ENCODE results near the gene TICAM2. TPM values are rescaled to one million over a fixed set of nuclear protein-coding genes. Genes with fewer than 3 reads are reported as not detected.

The TICAM2 gene
- total and polyA plus RNA-seq, 4 experiments from 2014 or later: 0.52 to 1.6 (median 1.3) TPM; not detected in 1

GRCh38 chr5:115583474-115583873 lies 18.8 kb downstream of the TICAM2 start:
- CTCF ChIA-PET (ENCODE audit: partially characterized antibody): interaction anchor here (2.5 to 2.9 kb wide), 2 partner anchors 9 to 274 kb away, joined by 6 to 20 read pairs; no protein-coding TSS in a partner anchor

GRCh38 chr5:115580941-115581340 lies 21.3 kb downstream of the TICAM2 start:
- H3K36me3 ChIP-seq (ENCODE audit: insufficient read depth, low read length): no peaks in the 10 kb centered on the region

More at GRCh38 chr5:115583474-115583873, 18.8 kb downstream of the TICAM2 start:
- Mint-ChIP-seq H3K4me3 (no peak overlapping the region), H3K9me3 (no peaks in the 10 kb centered on the region), H3K27me3 (no peaks in the 10 kb centered on the region), H3K4me1 (no peaks in the 10 kb centered on the region), H3K36me3 (peaks cover 0 to 5% of the 10 kb centered on the region in 2 donors), H3K27ac (no peak overlapping the region)
- intact Hi-C loops (cut with micrococcal nuclease): no loop called here
- H3K27ac ChIP-seq (ENCODE audit: low read depth, low read length): no peak overlapping the region
- POLR2A ChIA-PET (ENCODE audit: partially characterized antibody): no interaction called here
- no peaks in the 10 kb centered on the region for H3K36me3 ChIP-seq (ENCODE audit: insufficient read depth, low read length)
- no peak for DNase-seq
- H3K4me1 ChIP-seq (ENCODE audit: insufficient read depth, low read length): no peaks in the 10 kb centered on the region
- H3K4me3 ChIP-seq (ENCODE audit: low read length in 2 of 2): no peak overlapping the region
- no peaks in the 10 kb centered on the region for H3K9me3 ChIP-seq (ENCODE audit: control insufficient read depth in 1 of 2, low read length in 2 of 2)
- no peaks in the 10 kb centered on the region for H3K27me3 ChIP-seq (ENCODE audit: insufficient read depth, low read length)

DNA sequence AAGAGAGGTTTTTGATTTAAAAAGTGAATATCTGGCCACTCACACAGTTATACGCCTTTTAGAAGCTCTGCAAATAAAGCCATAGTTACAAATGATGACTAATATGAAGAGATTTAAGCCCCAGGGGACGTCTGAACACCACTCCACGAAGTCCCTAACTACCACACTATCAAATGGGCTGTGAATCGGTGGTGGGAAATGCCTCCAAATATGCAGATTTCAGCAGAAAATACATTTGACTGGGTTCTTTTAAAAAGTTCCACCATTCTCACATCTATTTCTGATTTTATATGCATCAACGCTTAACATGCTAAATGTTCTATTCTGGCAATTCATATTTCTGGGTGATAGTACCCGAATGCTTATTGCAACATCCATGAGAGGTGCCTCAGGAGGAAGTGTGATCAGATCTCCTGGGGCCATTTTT lies 22.5 kb downstream of the TICAM2 start:
- no peaks in the 10 kb centered on the region for H3K9me3 ChIP-seq (ENCODE audit: control insufficient read depth in 1 of 2, low read length in 2 of 2)
- H3K36me3 ChIP-seq (ENCODE audit: insufficient read depth, low read length): no peaks in the 10 kb centered on the region
- no peak overlapping the region for H3K4me3 Mint-ChIP-seq
- no peaks in the 10 kb centered on the region for H3K4me1 Mint-ChIP-seq
- H3K27ac Mint-ChIP-seq: no peak overlapping the region
- H3K27me3 Mint-ChIP-seq: no peaks in the 10 kb centered on the region
- H3K9me3 Mint-ChIP-seq: peaks cover 0 to 2% (median 0%) of the 10 kb centered on the region in 8 donors
- H3K27ac ChIP-seq (ENCODE audit: low read depth, low read length): no peak overlapping the region
- no peaks in the 10 kb centered on the region for H3K4me1 ChIP-seq (ENCODE audit: insufficient read depth, low read length)
- no peak for DNase-seq
- ChIA-PET CTCF (ENCODE audit: partially characterized antibody) (interaction anchor here (14.3 kb wide), 1 partner anchor 267 kb away, joined by 417 read pairs; no protein-coding TSS in a partner anchor), POLR2A (ENCODE audit: partially characterized antibody) (no interaction called here)
- no peaks in the 10 kb centered on the region for H3K27me3 ChIP-seq (ENCODE audit: insufficient read depth, low read length)
- H3K4me3 ChIP-seq (ENCODE audit: low read length in 2 of 2): no peak overlapping the region
- H3K36me3 Mint-ChIP-seq: peaks cover 0 to 5% of the 10 kb centered on the region in 2 donors
- intact Hi-C loops (cut with micrococcal nuclease): no loop called here

More at GRCh38 chr5:115580941-115581340, 21.3 kb downstream of the TICAM2 start:
- Mint-ChIP-seq H3K4me3 (no peak overlapping the region), H3K27me3 (no peaks in the 10 kb centered on the region), H3K4me1 (no peaks in the 10 kb centered on the region), H3K36me3 (peaks cover 0 to 5% of the 10 kb centered on the region in 2 donors), H3K27ac (peak overlapping the region in 1 of 7 donors; percentile 29), H3K9me3 (peaks cover 0 to 2% (median 0%) of the 10 kb centered on the region in 8 donors)
- POLR2A ChIA-PET (ENCODE audit: partially characterized antibody): no interaction called here
- H3K9me3 ChIP-seq (ENCODE audit: control insufficient read depth in 1 of 2, low read length in 2 of 2): no peaks in the 10 kb centered on the region
- H3K27ac ChIP-seq (ENCODE audit: low read depth, low read length): no peak overlapping the region
- CTCF ChIA-PET (ENCODE audit: partially characterized antibody): interaction anchor here (0.9 to 2.0 kb wide), 5 partner anchors 9 to 272 kb away, joined by 3 to 6 read pairs (median 4); no protein-coding TSS in a partner anchor
- H3K4me1 ChIP-seq (ENCODE audit: insufficient read depth, low read length): no peaks in the 10 kb centered on the region
- no peaks in the 10 kb centered on the region for H3K27me3 ChIP-seq (ENCODE audit: insufficient read depth, low read length)
- H3K4me3 ChIP-seq (ENCODE audit: low read length in 2 of 2): no peak overlapping the region
- no peak for DNase-seq
- intact Hi-C loops (cut with micrococcal nuclease): no loop called here

- H3K4me1 Mint-ChIP-seq: peaks cover 0 to 2% (median under 1%) of the 10 kb centered on the region in 4 donors
- H3K27me3 Mint-ChIP-seq: no peaks in the 10 kb centered on the region
- ChIA-PET POLR2A (ENCODE audit: partially characterized antibody) (no interaction called here), CTCF (ENCODE audit: partially characterized antibody) (interaction anchor here (14.3 kb wide), 1 partner anchor 267 kb away, joined by 417 read pairs; no protein-coding TSS in a partner anchor)
- H3K9me3 Mint-ChIP-seq: peaks cover 0 to 2% (median 0%) of the 10 kb centered on the region in 8 donors
- Histone ChIP-seq H3K9me3 (ENCODE audit: control insufficient read depth in 1 of 2, low read length in 2 of 2) (no peaks in the 10 kb centered on the region), H3K4me3 (ENCODE audit: low read length in 2 of 2) (no peak overlapping the region), H3K36me3 (ENCODE audit: insufficient read depth, low read length) (no peaks in the 10 kb centered on the region), H3K27me3 (ENCODE audit: insufficient read depth, low read length) (no peaks in the 10 kb centered on the region), H3K27ac (ENCODE audit: low read depth, low read length) (no peak overlapping the region), H3K4me1 (ENCODE audit: insufficient read depth, low read length) (no peaks in the 10 kb centered on the region)
- no peak overlapping the region for H3K27ac Mint-ChIP-seq
- no peak for DNase-seq
- intact Hi-C loops (cut with micrococcal nuclease): no loop called here
- H3K4me3 Mint-ChIP-seq: no peak overlapping the region
- H3K36me3 Mint-ChIP-seq: peaks cover 0 to 5% of the 10 kb centered on the region in 2 donors
Measured at GRCh38 chr5:115579216-115579615, 23.1 kb downstream of the TICAM2 start.

- no peaks in the 10 kb centered on the region for H3K36me3 ChIP-seq (ENCODE audit: insufficient read depth, low read length)
- intact Hi-C loops (cut with micrococcal nuclease): no loop called here
- H3K4me1 Mint-ChIP-seq: peaks cover 0 to 2% (median under 1%) of the 10 kb centered on the region in 4 donors
- H3K36me3 Mint-ChIP-seq: peaks cover 0 to 5% of the 10 kb centered on the region in 2 donors
- H3K4me3 ChIP-seq (ENCODE audit: low read length in 2 of 2): no peak overlapping the region
- no peaks in the 10 kb centered on the region for H3K27me3 Mint-ChIP-seq
- H3K27ac Mint-ChIP-seq: no peak overlapping the region
- ChIA-PET POLR2A (ENCODE audit: partially characterized antibody) (no interaction called here), CTCF (ENCODE audit: partially characterized antibody) (interaction anchor here (14.3 kb wide), 1 partner anchor 266 kb away, joined by 417 read pairs; no protein-coding TSS in a partner anchor)
- DNase-seq: no peak
- no peaks in the 10 kb centered on the region for H3K4me1 ChIP-seq (ENCODE audit: insufficient read depth, low read length)
- no peak overlapping the region for H3K27ac ChIP-seq (ENCODE audit: low read depth, low read length)
- H3K4me3 Mint-ChIP-seq: no peak overlapping the region
- H3K27me3 ChIP-seq (ENCODE audit: insufficient read depth, low read length): no peaks in the 10 kb centered on the region
- no peaks in the 10 kb centered on the region for H3K9me3 ChIP-seq (ENCODE audit: control insufficient read depth in 1 of 2, low read length in 2 of 2)
- peaks cover 0 to 2% (median 0%) of the 10 kb centered on the region in 8 donors for H3K9me3 Mint-ChIP-seq
Measured at GRCh38 chr5:115578657-115579056, 23.6 kb downstream of the TICAM2 start.

GRCh38 chr5:115577741-115578140 lies 24.5 kb downstream of the TICAM2 start:
- ChIA-PET POLR2A (ENCODE audit: partially characterized antibody) (no interaction called here), CTCF (ENCODE audit: partially characterized antibody) (interaction anchor here (0.8 to 14.3 kb wide), 6 partner anchors 10 to 480 kb away, joined by 3 to 417 read pairs (median 4); no protein-coding TSS in a partner anchor)
- peaks cover 0 to 2% (median 0%) of the 10 kb centered on the region in 8 donors for H3K9me3 Mint-ChIP-seq
- H3K36me3 ChIP-seq (ENCODE audit: insufficient read depth, low read length): no peaks in the 10 kb centered on the region
- H3K27ac ChIP-seq (ENCODE audit: low read depth, low read length): no peak overlapping the region
- no peak overlapping the region for H3K4me3 ChIP-seq (ENCODE audit: low read length in 2 of 2)
- H3K27ac Mint-ChIP-seq: peak overlapping the region in 1 of 7 donors; percentile 58
- H3K27me3 ChIP-seq (ENCODE audit: insufficient read depth, low read length): no peaks in the 10 kb centered on the region
- H3K27me3 Mint-ChIP-seq: peaks cover 0 to under 1% of the 10 kb centered on the region in 2 donors
- intact Hi-C loops (cut with micrococcal nuclease): no loop called here
- H3K4me3 Mint-ChIP-seq: no peak overlapping the region
- H3K4me1 ChIP-seq (ENCODE audit: insufficient read depth, low read length): no peaks in the 10 kb centered on the region
- H3K9me3 ChIP-seq (ENCODE audit: control insufficient read depth in 1 of 2, low read length in 2 of 2): no peaks in the 10 kb centered on the region
- H3K4me1 Mint-ChIP-seq: peaks cover 0 to 2% (median under 1%) of the 10 kb centered on the region in 4 donors
- peaks cover 0 to 5% of the 10 kb centered on the region in 2 donors for H3K36me3 Mint-ChIP-seq
- DNase-seq: no peak

- no peaks in the 10 kb centered on the region for H3K36me3 ChIP-seq (ENCODE audit: insufficient read depth, low read length)
- H3K27me3 Mint-ChIP-seq: peaks cover 2 to 3% of the 10 kb centered on the region in 2 donors
- H3K27ac Mint-ChIP-seq: peak overlapping the region in 1 of 7 donors; percentile 58
- H3K27me3 ChIP-seq (ENCODE audit: insufficient read depth, low read length): no peaks in the 10 kb centered on the region
- ChIA-PET CTCF (ENCODE audit: partially characterized antibody) (interaction anchor here (0.8 to 14.3 kb wide), 6 partner anchors 10 to 480 kb away, joined by 3 to 417 read pairs (median 4); no protein-coding TSS in a partner anchor), POLR2A (ENCODE audit: partially characterized antibody) (no interaction called here)
- H3K4me3 Mint-ChIP-seq: no peak overlapping the region
- DNase-seq: no peak
- H3K4me1 ChIP-seq (ENCODE audit: insufficient read depth, low read length): no peaks in the 10 kb centered on the region
- peaks cover 0 to 2% (median under 1%) of the 10 kb centered on the region in 4 donors for H3K4me1 Mint-ChIP-seq
- intact Hi-C loops (cut with micrococcal nuclease): no loop called here
- H3K4me3 ChIP-seq (ENCODE audit: low read length in 2 of 2): no peak overlapping the region
- H3K9me3 ChIP-seq (ENCODE audit: control insufficient read depth in 1 of 2, low read length in 2 of 2): no peaks in the 10 kb centered on the region
- no peak overlapping the region for H3K27ac ChIP-seq (ENCODE audit: low read depth, low read length)
- peaks cover 0 to 5% of the 10 kb centered on the region in 2 donors for H3K36me3 Mint-ChIP-seq
- H3K9me3 Mint-ChIP-seq: peaks cover 0 to 2% (median 0%) of the 10 kb centered on the region in 8 donors
Measured at GRCh38 chr5:115577329-115577728, 24.9 kb downstream of the TICAM2 start.

All from CD4-positive, alpha-beta memory T cell (primary cell).